Neural crest cell (in vitro differentiated cells): ENCODE measurements around the gene KIF17. TPM values are rescaled to one million over a fixed set of nuclear protein-coding genes. Genes with fewer than 3 reads are reported as not detected.

ENCODE experiments used
- DNase-seq: peaks from one replicate; pipeline ENCODE4 v3.0.0; 2021; ENCODE audit warnings: low read depth, mixed read lengths, low spot score
- H3K27ac Mint-ChIP-seq: one replicate; pipeline ENCODE4 v1.8.0; 2021; ENCODE audit warnings: mild to moderate bottlenecking, mixed read lengths; ENCODE audit not compliant: unreplicated experiment
- H3K27me3 Mint-ChIP-seq: 2 replicates; pipeline ENCODE4 v1.8.0; 2021; ENCODE audit warnings: low read depth, mild to moderate bottlenecking, mixed read lengths
- H3K36me3 Mint-ChIP-seq: 2 replicates; pipeline ENCODE4 v1.8.0; 2021; ENCODE audit warnings: low read depth, mild to moderate bottlenecking, mixed read lengths
- H3K4me1 Mint-ChIP-seq: 2 replicates; pipeline ENCODE4 v1.8.0; 2021; ENCODE audit warnings: mixed read lengths
- H3K4me3 Mint-ChIP-seq: one replicate; pipeline ENCODE4 v1.8.0; 2021; ENCODE audit warnings: mild to moderate bottlenecking, mixed read lengths
- H3K9me3 Mint-ChIP-seq: 2 replicates; pipeline ENCODE4 v1.8.0; 2021; ENCODE audit warnings: mixed read lengths
- total RNA-seq: library from RNA; stranded (reverse); gene quantifications from 2 replicates; pipeline ENCODE4 v1.2.1, GENCODE V29; 2021
- TF ChIP-seq, protein P1 (sequence below): fragments of 200-600 bp; sonication (generic); conservative IDR thresholded peaks from 2 replicates; pipeline ENCODE4 v1.5.0; 2021; ENCODE audit warnings: antibody characterized with exemption, mild to moderate bottlenecking

The KIF17 gene
- total RNA-seq, 1 donor from 2014 or later = 1.6 TPM

DNA sequence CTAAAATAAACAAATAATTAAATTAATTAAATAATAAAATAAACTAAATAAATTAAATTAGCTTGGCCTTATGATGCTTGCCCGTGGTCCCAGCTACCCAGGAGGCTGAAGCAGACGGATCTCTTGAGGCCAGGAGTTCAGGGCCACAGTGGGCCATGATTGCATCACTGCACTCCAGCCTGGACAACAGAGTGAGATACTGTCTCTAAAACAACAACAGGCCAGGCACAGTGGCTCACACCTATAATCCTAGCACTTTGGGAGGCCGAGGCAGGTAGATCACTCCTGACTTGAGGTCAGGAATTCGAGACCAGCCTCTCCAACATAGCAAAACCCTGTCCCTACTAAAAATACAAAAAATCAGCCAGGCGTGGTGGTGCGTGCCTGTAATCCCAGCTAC lies 96.8 kb downstream of the KIF17 start:
- Mint-ChIP-seq H3K27ac (no peak overlapping the region), H3K9me3 (no peaks in the 10 kb centered on the region)

DNA sequence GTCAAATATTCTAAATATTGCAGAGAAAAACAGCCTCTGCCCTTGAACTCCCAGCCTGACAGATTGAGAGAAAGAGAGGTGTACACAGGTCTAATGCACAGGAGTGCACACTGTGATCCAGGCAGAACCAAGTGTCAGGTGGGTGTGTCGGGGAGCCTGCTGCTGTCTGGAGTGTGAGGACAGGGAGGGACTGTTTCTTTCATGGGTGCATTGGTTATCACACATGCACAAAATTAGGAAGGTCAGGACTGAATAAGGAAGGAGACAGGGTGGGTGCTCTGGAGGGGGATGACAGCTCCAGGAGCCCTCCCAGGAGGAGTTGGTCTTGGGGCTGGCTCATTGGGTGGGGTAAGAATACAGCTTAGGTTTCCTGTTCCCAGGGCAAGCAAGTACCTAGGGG lies 97.8 kb downstream of the KIF17 start:
- TF ChIP-seq, protein P1, sequence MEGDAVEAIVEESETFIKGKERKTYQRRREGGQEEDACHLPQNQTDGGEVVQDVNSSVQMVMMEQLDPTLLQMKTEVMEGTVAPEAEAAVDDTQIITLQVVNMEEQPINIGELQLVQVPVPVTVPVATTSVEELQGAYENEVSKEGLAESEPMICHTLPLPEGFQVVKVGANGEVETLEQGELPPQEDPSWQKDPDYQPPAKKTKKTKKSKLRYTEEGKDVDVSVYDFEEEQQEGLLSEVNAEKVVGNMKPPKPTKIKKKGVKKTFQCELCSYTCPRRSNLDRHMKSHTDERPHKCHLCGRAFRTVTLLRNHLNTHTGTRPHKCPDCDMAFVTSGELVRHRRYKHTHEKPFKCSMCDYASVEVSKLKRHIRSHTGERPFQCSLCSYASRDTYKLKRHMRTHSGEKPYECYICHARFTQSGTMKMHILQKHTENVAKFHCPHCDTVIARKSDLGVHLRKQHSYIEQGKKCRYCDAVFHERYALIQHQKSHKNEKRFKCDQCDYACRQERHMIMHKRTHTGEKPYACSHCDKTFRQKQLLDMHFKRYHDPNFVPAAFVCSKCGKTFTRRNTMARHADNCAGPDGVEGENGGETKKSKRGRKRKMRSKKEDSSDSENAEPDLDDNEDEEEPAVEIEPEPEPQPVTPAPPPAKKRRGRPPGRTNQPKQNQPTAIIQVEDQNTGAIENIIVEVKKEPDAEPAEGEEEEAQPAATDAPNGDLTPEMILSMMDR = no peak
- no peaks in the 10 kb centered on the region for H3K4me1 Mint-ChIP-seq
- H3K27me3 Mint-ChIP-seq = peaks cover 2% of the 10 kb centered on the region
- H3K27ac Mint-ChIP-seq = no peak overlapping the region
- H3K4me3 Mint-ChIP-seq = no peak overlapping the region
- no peaks in the 10 kb centered on the region for H3K36me3 Mint-ChIP-seq
- H3K9me3 Mint-ChIP-seq = no peaks in the 10 kb centered on the region
- no peak for DNase-seq

More for the DNA sequence above, 96.8 kb downstream of the KIF17 start:
- peaks cover 5% of the 10 kb centered on the region for H3K27me3 Mint-ChIP-seq
- no peaks in the 10 kb centered on the region for H3K36me3 Mint-ChIP-seq
- no peak overlapping the region for H3K4me3 Mint-ChIP-seq
- DNase-seq = no peak
- no peaks in the 10 kb centered on the region for H3K4me1 Mint-ChIP-seq
- TF ChIP-seq, protein P1 = no peak

DNA sequence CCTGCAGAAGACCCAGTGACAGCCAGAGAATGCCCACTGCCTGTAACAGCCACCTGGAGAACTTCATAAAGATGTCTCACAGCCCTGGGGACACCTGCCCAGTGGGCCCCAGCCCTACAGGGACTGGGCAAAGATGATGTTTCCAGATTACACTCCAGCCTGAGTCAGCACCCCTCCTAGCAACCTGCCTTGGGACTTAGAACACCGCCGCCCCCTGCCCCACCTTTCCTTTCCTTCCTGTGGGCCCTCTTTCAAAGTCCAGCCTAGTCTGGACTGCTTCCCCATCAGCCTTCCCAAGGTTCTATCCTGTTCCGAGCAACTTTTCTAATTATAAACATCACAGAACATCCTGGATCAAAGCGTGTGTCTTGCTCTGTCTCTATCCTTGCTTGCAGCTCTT lies 99.3 kb downstream of the KIF17 start:
- Mint-ChIP-seq H3K4me3 (no peak overlapping the region), H3K27ac (peak overlapping the region; percentile 0)

DNA sequence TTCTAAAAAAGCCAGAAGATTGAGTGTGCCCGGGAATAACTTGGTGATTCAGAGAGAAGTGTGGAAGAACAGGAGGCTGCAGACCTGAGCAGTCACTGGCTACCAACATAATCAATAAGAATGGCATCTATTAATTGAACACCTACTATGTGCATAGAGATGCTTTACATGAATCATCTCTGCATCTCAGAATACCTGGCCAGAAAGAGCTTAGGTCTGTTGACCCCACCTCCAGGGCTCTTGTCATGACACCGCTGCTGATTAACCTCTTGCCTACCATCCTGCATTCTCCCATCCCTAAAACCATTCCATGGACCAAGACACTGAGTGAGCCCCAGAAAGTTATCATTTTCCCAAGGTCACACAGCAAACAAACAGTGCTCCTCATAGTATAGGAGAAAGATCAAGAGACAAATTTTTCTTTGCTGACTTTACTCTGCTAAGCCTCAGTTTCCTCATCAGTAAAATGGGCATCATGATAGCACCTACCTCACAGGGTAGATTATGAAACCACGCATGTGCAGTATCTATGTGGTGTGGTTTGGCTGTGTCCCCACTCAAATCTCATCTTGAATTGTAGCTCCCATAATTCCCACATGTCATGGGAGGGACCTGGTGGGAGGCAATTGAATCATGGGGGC lies 100.8 kb downstream of the KIF17 start:
- H3K4me3 Mint-ChIP-seq = no peak overlapping the region
- peaks cover 11% of the 10 kb centered on the region for H3K4me1 Mint-ChIP-seq
- TF ChIP-seq, protein P1 = no peak
- H3K27me3 Mint-ChIP-seq = no peaks in the 10 kb centered on the region
- no peaks in the 10 kb centered on the region for H3K9me3 Mint-ChIP-seq
- H3K27ac Mint-ChIP-seq = no peak overlapping the region
- no peaks in the 10 kb centered on the region for H3K36me3 Mint-ChIP-seq
- no peak for DNase-seq

More for the DNA sequence above, 99.3 kb downstream of the KIF17 start:
- H3K36me3 Mint-ChIP-seq = no peaks in the 10 kb centered on the region
- TF ChIP-seq, protein P1 = no peak
- no peaks in the 10 kb centered on the region for H3K27me3 Mint-ChIP-seq
- peaks cover 5% of the 10 kb centered on the region for H3K4me1 Mint-ChIP-seq
- H3K9me3 Mint-ChIP-seq = no peaks in the 10 kb centered on the region
- no peak for DNase-seq

DNA sequence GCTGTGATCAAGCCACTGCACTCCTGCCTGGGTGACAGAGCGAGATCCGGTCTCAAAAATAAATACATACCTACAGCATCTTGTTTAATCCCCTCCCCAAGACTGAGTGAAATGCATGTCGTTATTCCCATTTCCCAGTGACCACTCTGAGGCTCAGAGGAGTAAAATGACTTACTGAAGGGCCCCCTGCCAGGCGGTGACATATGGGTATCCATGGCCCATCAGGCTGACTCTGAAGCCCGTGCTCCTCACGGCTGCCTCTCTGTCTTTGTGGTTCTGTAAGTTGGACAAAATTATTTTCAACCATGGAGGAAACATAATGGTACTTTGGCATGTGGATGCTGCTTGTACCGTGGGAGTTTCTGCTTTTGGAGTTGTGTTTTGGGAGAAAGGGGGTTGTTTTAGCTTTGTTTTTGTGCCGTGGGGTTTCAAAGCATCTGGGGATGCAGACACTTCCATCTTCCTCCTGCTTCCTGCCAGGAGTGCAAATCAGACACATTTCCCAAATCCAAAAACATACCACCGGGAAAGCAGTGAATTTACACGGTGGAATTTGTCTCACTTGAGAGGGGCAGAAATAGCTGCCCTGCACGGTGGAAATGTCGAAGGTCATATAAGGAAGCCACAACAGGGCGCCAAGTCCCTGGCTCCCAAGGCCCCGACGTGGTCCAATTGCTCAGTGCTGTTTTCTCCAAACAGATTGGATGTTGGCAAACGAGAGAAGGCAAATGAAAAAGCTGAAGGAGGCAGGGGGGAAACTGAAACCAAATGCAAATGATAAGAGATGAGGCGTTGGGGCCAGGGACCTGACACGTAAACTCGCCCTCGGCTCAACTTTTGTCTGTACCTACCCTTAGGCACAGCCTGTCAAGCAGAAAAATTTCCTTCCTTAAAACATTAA lies 101.6 kb downstream of the KIF17 start:
- Mint-ChIP-seq H3K4me1 (peaks cover 12% of the 10 kb centered on the region), H3K9me3 (no peaks in the 10 kb centered on the region), H3K27ac (no peak overlapping the region), H3K4me3 (no peak overlapping the region), H3K36me3 (no peaks in the 10 kb centered on the region), H3K27me3 (no peaks in the 10 kb centered on the region)
- no peak for DNase-seq
- TF ChIP-seq, protein P1 = no peak
